ENCODE measurements around the gene ANAPC1. TPM values are rescaled to one million over a fixed set of nuclear protein-coding genes. Genes with fewer than 3 reads are reported as not detected.

The ANAPC1 gene
- total and polyA plus RNA-seq, 4 donors = 3.5 to 36.9 (median 19.4) TPM

GRCh38 chr2:111923276-111923804, 39.3 kb upstream of the ANAPC1 start:
- no peak overlapping the region for H3K4me3 ChIP-seq (ENCODE audit: low read depth in 1 of 3, low read length in 3 of 3)
- H3K27ac ChIP-seq (ENCODE audit: low read depth in 1 of 2, low read length in 2 of 2) = no peak overlapping the region
- H3K36me3 ChIP-seq (ENCODE audit: control insufficient read depth in 4 of 4, insufficient read depth in 3 of 4, low read depth in 1 of 4, low read length in 3 of 4) = peaks cover 0 to 4% (median 0%) of the 10 kb centered on the region in 4 donors
- H3K9me3 ChIP-seq (ENCODE audit: control insufficient read depth in 4 of 4, low read length in 3 of 4) = no peaks in the 10 kb centered on the region
- TF ChIP-seq ZBTB33 (IDR thresholded peaks at IDR 0.05) (no peak), FOXA1 (IDR thresholded peaks at IDR 0.05) (no peak), HNF4G (IDR thresholded peaks at IDR 0.05) (no peak), TAF1 (conservative IDR thresholded peaks at IDR 0.05) (no peak), RAD21 (IDR thresholded peaks at IDR 0.05) (no peak), YY1 (IDR thresholded peaks at IDR 0.05) (no peak), SP1 (IDR thresholded peaks at IDR 0.05) (no peak), NR2F2 (IDR thresholded peaks at IDR 0.05) (no peak), HNF4A (conservative IDR thresholded peaks at IDR 0.05) (no peak)
- DNase-seq (ENCODE audit: low spot score) = no peak
- H3K27me3 ChIP-seq (ENCODE audit: control insufficient read depth in 4 of 4, insufficient read depth in 4 of 4, low read length in 3 of 4) = no peaks in the 10 kb centered on the region
- no peak overlapping the region for H3K9ac ChIP-seq (ENCODE audit: low read depth in 1 of 2, low read length in 2 of 2)
- H3K4me1 ChIP-seq (ENCODE audit: control insufficient read depth in 4 of 4, insufficient read depth in 4 of 4, low read length in 3 of 4) = peaks cover 3 to 45% (median 41%) of the 10 kb centered on the region in 4 donors
- WGBS = 82% methylated on average over 4 of the region's 4 CpGs

- no peak for DNase-seq (ENCODE audit: low spot score)
- Histone ChIP-seq H3K4me1 (ENCODE audit: control insufficient read depth in 4 of 4, insufficient read depth in 4 of 4, low read length in 3 of 4) (peaks cover 5 to 32% (median 29%) of the 10 kb centered on the region in 4 donors), H3K9ac (ENCODE audit: low read depth in 1 of 2, low read length in 2 of 2) (no peak overlapping the region), H3K36me3 (ENCODE audit: control insufficient read depth in 4 of 4, insufficient read depth in 3 of 4, low read depth in 1 of 4, low read length in 3 of 4) (peaks cover 0 to 8% (median 0%) of the 10 kb centered on the region in 4 donors), H3K27ac (ENCODE audit: low read depth in 1 of 2, low read length in 2 of 2) (peak overlapping the region; percentile 10 to 81), H3K4me3 (ENCODE audit: low read depth in 1 of 3, low read length in 3 of 3) (no peak overlapping the region), H3K27me3 (ENCODE audit: control insufficient read depth in 4 of 4, insufficient read depth in 4 of 4, low read length in 3 of 4) (no peaks in the 10 kb centered on the region), H3K9me3 (ENCODE audit: control insufficient read depth in 4 of 4, low read length in 3 of 4) (no peaks in the 10 kb centered on the region)
- TF ChIP-seq TAF1 (conservative IDR thresholded peaks at IDR 0.05) (peak; percentile 21), NR2F2 (IDR thresholded peaks at IDR 0.05) (peak; percentile 45), HNF4A (conservative IDR thresholded peaks at IDR 0.05) (peak; percentile 73 to 80), JUND (IDR thresholded peaks at IDR 0.05) (peak; percentile 75 to 82), CTCF (IDR thresholded peaks at IDR 0.05; ENCODE audit: low read depth, low read length, missing input control) (no peak), SP1 (IDR thresholded peaks at IDR 0.05) (peak; percentile 87), HNF4G (IDR thresholded peaks at IDR 0.05) (peak; percentile 6), EGR1 (IDR thresholded peaks at IDR 0.05; ENCODE audit: low read depth in 2 of 2) (peak in 1 of 2 donors; percentile 43), GABPA (IDR thresholded peaks at IDR 0.05 in 1 of 2, conservative IDR thresholded peaks at IDR 0.05 in 1 of 2) (no peak), MAX (IDR thresholded peaks at IDR 0.05) (peak; percentile 45), ZBTB33 (IDR thresholded peaks at IDR 0.05) (peak; percentile 66), RXRA (IDR thresholded peaks at IDR 0.05) (peak; percentile 91 to 96), ATF3 (IDR thresholded peaks at IDR 0.05) (peak; percentile 32), FOXA1 (IDR thresholded peaks at IDR 0.05) (no peak), YY1 (IDR thresholded peaks at IDR 0.05) (peak; percentile 84), RAD21 (IDR thresholded peaks at IDR 0.05) (peak; percentile 41 to 49), FOXA2 (IDR thresholded peaks at IDR 0.05) (peak; percentile 44)
- TF ChIP-seq, protein P1, sequence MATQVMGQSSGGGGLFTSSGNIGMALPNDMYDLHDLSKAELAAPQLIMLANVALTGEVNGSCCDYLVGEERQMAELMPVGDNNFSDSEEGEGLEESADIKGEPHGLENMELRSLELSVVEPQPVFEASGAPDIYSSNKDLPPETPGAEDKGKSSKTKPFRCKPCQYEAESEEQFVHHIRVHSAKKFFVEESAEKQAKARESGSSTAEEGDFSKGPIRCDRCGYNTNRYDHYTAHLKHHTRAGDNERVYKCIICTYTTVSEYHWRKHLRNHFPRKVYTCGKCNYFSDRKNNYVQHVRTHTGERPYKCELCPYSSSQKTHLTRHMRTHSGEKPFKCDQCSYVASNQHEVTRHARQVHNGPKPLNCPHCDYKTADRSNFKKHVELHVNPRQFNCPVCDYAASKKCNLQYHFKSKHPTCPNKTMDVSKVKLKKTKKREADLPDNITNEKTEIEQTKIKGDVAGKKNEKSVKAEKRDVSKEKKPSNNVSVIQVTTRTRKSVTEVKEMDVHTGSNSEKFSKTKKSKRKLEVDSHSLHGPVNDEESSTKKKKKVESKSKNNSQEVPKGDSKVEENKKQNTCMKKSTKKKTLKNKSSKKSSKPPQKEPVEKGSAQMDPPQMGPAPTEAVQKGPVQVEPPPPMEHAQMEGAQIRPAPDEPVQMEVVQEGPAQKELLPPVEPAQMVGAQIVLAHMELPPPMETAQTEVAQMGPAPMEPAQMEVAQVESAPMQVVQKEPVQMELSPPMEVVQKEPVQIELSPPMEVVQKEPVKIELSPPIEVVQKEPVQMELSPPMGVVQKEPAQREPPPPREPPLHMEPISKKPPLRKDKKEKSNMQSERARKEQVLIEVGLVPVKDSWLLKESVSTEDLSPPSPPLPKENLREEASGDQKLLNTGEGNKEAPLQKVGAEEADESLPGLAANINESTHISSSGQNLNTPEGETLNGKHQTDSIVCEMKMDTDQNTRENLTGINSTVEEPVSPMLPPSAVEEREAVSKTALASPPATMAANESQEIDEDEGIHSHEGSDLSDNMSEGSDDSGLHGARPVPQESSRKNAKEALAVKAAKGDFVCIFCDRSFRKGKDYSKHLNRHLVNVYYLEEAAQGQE (IDR thresholded peaks at IDR 0.05) = peak; percentile 81
- 20% methylated on average over 8 of the region's 8 CpGs for WGBS
These were observed 36.0 kb upstream of the ANAPC1 start for GRCh38 chr2:111919794-111920608.

All from liver (tissue), 9 donors.